ENCODE measurements around the gene CAMK1D. TPM values are rescaled to one million over a fixed set of nuclear protein-coding genes. Genes with fewer than 3 reads are reported as not detected.

The CAMK1D gene
- total and polyA plus RNA-seq, 8 donors = 4.4 to 10.8 (median 4.8) TPM

DNA sequence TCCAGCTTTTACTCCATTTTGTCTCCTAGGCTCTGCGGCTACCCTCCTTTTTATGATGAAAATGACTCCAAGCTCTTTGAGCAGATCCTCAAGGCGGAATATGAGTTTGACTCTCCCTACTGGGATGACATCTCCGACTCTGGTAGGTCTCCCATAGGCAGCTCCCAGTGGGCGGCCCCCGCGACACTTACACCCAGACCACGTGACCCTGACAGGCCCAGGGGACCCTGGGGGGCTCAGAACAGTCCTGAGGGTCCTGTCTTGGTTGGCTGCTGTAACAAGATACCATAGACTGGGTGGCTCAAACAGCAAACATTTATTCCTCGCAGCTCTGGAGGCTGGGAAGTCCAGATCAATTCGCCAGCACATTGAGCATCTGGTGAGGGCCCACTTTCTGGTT, 464.8 kb downstream of the CAMK1D start:
- intact Hi-C loops (cut with DNase I) = no loop called here
- TF ChIP-seq, protein P1, sequence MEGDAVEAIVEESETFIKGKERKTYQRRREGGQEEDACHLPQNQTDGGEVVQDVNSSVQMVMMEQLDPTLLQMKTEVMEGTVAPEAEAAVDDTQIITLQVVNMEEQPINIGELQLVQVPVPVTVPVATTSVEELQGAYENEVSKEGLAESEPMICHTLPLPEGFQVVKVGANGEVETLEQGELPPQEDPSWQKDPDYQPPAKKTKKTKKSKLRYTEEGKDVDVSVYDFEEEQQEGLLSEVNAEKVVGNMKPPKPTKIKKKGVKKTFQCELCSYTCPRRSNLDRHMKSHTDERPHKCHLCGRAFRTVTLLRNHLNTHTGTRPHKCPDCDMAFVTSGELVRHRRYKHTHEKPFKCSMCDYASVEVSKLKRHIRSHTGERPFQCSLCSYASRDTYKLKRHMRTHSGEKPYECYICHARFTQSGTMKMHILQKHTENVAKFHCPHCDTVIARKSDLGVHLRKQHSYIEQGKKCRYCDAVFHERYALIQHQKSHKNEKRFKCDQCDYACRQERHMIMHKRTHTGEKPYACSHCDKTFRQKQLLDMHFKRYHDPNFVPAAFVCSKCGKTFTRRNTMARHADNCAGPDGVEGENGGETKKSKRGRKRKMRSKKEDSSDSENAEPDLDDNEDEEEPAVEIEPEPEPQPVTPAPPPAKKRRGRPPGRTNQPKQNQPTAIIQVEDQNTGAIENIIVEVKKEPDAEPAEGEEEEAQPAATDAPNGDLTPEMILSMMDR (IDR thresholded peaks at IDR 0.05) = no peak
- peaks cover 0 to 13% of the 10 kb centered on the region in 2 donors for H3K9me3 ChIP-seq
- DNase-seq = no peak
- no peaks in the 10 kb centered on the region for H3K27me3 ChIP-seq
- no peak overlapping the region for H3K4me3 ChIP-seq
- H3K4me1 ChIP-seq = no peaks in the 10 kb centered on the region
- H3K36me3 ChIP-seq = peaks cover 0 to 10% of the 10 kb centered on the region in 2 donors
- H3K27ac ChIP-seq = no peak overlapping the region
- ATAC-seq = no peak

DNA sequence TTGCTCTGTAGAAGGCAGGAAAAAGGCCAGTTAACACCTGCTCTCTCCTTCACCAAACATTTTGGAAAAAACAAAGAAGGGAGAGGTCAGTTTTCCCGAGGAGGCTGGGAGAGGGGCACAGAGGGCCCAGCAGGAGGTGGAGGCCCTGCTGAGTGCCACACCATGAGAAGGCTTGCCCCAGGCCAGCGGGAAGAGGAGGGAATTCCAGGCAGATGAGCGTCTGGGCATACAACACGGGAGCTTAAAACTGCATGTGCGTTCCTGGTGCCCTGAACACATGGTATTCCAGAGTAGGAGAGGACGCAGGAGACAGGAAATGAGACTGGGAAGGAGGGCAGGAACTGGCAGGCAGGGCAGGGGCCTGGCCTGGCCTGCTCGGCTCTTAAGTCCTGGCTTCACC, 469.7 kb downstream of the CAMK1D start:
- Histone ChIP-seq H3K4me3 (no peak overlapping the region), H3K9me3 (peaks cover 0 to 8% of the 10 kb centered on the region in 2 donors), H3K4me1 (no peaks in the 10 kb centered on the region), H3K27ac (no peak overlapping the region), H3K36me3 (peaks cover 0 to 8% of the 10 kb centered on the region in 2 donors), H3K27me3 (no peaks in the 10 kb centered on the region)
- TF ChIP-seq, protein P1 (IDR thresholded peaks at IDR 0.05) = no peak
- DNase-seq = no peak
- no peak for ATAC-seq
- intact Hi-C loops (cut with DNase I) = no loop called here

DNA sequence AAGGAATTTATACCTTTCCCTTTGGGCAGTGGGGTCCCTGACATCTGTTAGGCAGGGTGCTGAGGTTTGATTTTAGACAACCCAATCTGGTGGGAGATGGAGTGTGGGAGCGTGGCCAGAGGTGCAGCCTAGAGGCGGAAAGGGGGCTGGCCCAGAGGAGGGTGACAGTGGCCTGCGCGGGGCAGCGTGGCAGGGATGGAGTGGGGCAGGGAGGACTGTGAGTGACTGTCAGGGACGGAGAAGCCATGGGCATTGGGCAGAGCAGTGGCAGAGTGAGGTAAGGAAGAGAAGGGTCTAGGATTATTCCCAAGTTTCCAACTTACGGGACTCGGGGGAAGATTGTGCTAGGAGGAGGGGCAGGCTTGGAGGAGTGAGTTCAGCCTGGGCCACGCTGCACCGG, 470.3 kb downstream of the CAMK1D start:
- DNase-seq (no peak), ATAC-seq (no peak)
- TF ChIP-seq, protein P1 (IDR thresholded peaks at IDR 0.05) = no peak
- intact Hi-C loops (cut with DNase I) = no loop called here
- Histone ChIP-seq H3K9me3 (peaks cover 0 to 2% of the 10 kb centered on the region in 2 donors), H3K4me1 (no peaks in the 10 kb centered on the region), H3K27me3 (no peaks in the 10 kb centered on the region), H3K36me3 (peaks cover 0 to 2% of the 10 kb centered on the region in 2 donors), H3K4me3 (no peak overlapping the region), H3K27ac (no peak overlapping the region)

DNA sequence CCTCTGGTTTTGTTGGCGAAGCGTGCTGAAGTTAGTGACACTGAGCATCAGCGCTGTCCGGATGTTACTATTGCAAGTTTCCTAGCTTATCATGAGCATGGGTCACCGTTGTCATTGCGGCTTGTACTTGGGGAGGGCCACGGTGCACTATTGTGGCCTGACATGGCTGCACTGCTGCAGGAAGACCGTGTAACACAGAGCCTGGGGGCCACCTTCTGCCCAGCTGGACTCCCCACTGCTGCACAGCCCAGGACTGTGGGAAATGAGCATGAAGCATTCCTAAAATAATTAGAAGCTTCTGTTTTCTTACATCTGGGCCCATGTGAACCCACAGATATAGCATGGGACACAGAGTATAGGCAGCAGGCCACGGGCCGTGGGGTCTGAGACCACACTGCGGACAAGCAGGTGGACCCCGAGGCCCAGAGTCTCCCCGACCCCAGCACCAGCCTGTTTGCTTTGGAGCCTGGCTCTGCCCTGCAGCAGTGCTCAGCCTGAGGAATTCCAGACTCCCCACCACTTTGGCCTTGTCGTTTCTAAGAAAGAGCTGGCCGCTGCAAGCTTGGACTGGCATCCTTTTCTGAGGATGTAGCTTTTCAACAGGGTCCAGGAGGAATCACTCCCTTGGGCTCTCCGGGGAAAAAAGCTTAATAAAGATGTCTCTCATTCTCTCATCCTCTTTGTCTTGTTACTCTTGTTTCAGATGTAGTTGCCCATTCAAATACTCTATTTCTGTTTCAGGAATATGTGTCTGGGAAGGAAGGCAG, 473.0 kb downstream of the CAMK1D start:
- peaks cover 0 to 5% of the 10 kb centered on the region in 2 donors for H3K36me3 ChIP-seq
- intact Hi-C loops (cut with DNase I) = no loop called here
- H3K27me3 ChIP-seq = no peaks in the 10 kb centered on the region
- no peak overlapping the region for H3K4me3 ChIP-seq
- H3K9me3 ChIP-seq = no peaks in the 10 kb centered on the region
- DNase-seq = no peak
- H3K4me1 ChIP-seq = no peaks in the 10 kb centered on the region
- no peak overlapping the region for H3K27ac ChIP-seq
- no peak for ATAC-seq
- TF ChIP-seq, protein P1 (IDR thresholded peaks at IDR 0.05) = no peak

DNA sequence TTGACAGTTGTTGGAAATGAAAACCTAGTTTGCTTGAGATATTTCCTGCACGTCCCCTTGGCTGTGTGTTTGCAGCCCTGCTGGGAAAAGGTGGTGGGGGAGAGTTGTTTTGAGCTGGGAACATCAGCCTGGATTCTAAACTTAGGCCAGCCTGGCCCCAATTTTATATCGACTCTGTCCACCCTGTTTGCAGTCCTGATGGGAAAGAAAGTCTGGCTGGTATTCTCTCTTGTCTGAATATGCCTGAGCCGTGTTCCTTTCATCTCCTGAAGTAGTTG, 473.5 kb downstream of the CAMK1D start:
- DNase-seq (no peak), ATAC-seq (no peak)
- intact Hi-C loops (cut with DNase I) = no loop called here
- no peaks in the 10 kb centered on the region for H3K9me3 ChIP-seq
- H3K4me3 ChIP-seq = no peak overlapping the region
- H3K27ac ChIP-seq = no peak overlapping the region
- H3K36me3 ChIP-seq = peaks cover 0 to 5% of the 10 kb centered on the region in 2 donors
- TF ChIP-seq, protein P1 (IDR thresholded peaks at IDR 0.05) = no peak
- H3K27me3 ChIP-seq = no peaks in the 10 kb centered on the region
- H3K4me1 ChIP-seq = no peaks in the 10 kb centered on the region

Measured in left lung (tissue), 10 donors.